Measurements from ENCODE around the gene DLEC1.
"Not testable (repeated sequence)": the region's sequence is repeated elsewhere in the genome, so short reads cannot be mapped to it uniquely, and the experiment has no call there.

DNA sequence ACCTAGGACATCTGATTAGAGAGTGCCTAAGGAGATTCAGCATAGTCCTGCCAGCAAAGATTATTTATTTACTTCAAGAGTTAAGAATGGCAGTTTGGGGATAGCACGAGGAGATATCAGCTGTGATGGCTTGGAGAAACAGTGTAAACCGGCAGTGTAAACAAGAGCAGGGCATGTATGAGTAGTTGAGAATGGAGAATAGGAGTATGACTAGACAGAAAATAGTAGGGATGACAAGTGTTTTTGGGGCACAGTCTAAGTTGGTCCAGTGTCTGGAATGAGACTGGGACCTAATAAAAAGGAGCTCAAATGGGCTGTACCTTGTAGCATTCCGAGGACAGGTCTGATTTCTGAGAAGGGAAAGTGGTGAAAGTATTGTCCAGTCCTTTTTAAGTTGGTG is 38.1 kb downstream of the DLEC1 start:
- TF ChIP-seq, protein P1, sequence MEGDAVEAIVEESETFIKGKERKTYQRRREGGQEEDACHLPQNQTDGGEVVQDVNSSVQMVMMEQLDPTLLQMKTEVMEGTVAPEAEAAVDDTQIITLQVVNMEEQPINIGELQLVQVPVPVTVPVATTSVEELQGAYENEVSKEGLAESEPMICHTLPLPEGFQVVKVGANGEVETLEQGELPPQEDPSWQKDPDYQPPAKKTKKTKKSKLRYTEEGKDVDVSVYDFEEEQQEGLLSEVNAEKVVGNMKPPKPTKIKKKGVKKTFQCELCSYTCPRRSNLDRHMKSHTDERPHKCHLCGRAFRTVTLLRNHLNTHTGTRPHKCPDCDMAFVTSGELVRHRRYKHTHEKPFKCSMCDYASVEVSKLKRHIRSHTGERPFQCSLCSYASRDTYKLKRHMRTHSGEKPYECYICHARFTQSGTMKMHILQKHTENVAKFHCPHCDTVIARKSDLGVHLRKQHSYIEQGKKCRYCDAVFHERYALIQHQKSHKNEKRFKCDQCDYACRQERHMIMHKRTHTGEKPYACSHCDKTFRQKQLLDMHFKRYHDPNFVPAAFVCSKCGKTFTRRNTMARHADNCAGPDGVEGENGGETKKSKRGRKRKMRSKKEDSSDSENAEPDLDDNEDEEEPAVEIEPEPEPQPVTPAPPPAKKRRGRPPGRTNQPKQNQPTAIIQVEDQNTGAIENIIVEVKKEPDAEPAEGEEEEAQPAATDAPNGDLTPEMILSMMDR (conservative IDR thresholded peaks at IDR 0.05; ENCODE audit: low read depth in 2 of 2): not testable (repeated sequence)
- TF ChIP-seq JUNB (IDR thresholded peaks at IDR 0.05; ENCODE audit: unreplicated experiment); EZH2phosphoT487 (IDR thresholded peaks at IDR 0.05; ENCODE audit: unreplicated experiment); REST (IDR thresholded peaks at IDR 0.05; ENCODE audit: unreplicated experiment); CREB1 (CRISPR knock-in tag; IDR thresholded peaks at IDR 0.05; ENCODE audit: low read depth); EZH2 (IDR thresholded peaks at IDR 0.05; ENCODE audit: low read depth, unreplicated experiment): not testable (repeated sequence)

Measured in GM23338 (cell line).